Left lung (tissue), 10 donors: ENCODE measurements around the gene CAPG. TPM values are rescaled to one million over a fixed set of nuclear protein-coding genes. Genes with fewer than 3 reads are reported as not detected.

Experiments used
- ATAC-seq: fragments of 200-7000 bp; cut with Tn5 transposase; one replicate; pipeline ENCODE4 v1.9.1; 2020; ENCODE audit warnings: moderate library complexity
- DNase-seq, 4 donors: peaks; one replicate each; pipeline ENCODE4 v3.0.0-alpha.2; 2013 to 2020
- H3K27ac ChIP-seq, 2 donors: fragments of 200-600 bp; sonication (generic) in 1 of 2; one replicate each; pipeline versions ENCODE4 v1.5.0 to v1.8.0; 2020 to 2021
- H3K27me3 ChIP-seq, 2 donors: fragments of 200-600 bp; sonication (generic) in 1 of 2; one replicate each; pipeline versions ENCODE4 v1.5.0 to v1.8.0; 2020 to 2021
- H3K36me3 ChIP-seq, 2 donors: fragments of 200-600 bp; sonication (generic) in 1 of 2; one replicate each; pipeline versions ENCODE4 v1.5.0 to v1.8.0; 2020 to 2021
- H3K4me1 ChIP-seq, 2 donors: fragments of 200-600 bp; one replicate each; pipeline ENCODE4 v1.8.0; 2021
- H3K4me3 ChIP-seq, 2 donors: fragments of 200-600 bp; sonication (generic) in 1 of 2; one replicate each; pipeline versions ENCODE4 v1.5.0 to v1.8.0; 2020 to 2021; ENCODE audit warnings: mild to moderate bottlenecking in 1 of 2
- H3K9me3 ChIP-seq, 2 donors: fragments of 200-600 bp; sonication (generic) in 1 of 2; one replicate each; pipeline versions ENCODE4 v1.5.0 to v1.8.0; 2020 to 2021
- CTCF ChIP-seq, 2 donors: fragments of 200-600 bp; sonication (generic) in 1 of 2; IDR thresholded peaks; one replicate each; pipeline versions ENCODE4 v1.5.0 to v1.8.0; 2021; ENCODE audit warnings: antibody characterized with exemption in 2 of 2
- intact Hi-C, 2 donors: fragments of 100-400 bp; cut with DNase I; formaldehyde crosslinking; loops; one replicate each; pipeline versions ENCODE4 v1.11.2 to v1.14.2; 2022
- polyA plus RNA-seq, 6 donors: library from polyadenylated mRNA; unstranded; fragments of 120-200 nt; gene quantifications; one replicate each; pipeline ENCODE4 v1.2.1, GENCODE V29; 2013; ENCODE audit not compliant: insufficient read length in 6 of 6
- total RNA-seq, 2 donors: library from RNA; stranded (reverse); fragmentation: NEBNext Ultra II Directional; extraction: Animal tissue kit (Norgen Biotek cat#: 25700); gene quantifications; one replicate each; pipeline ENCODE4 v1.2.1, GENCODE V29; 2021
- donor health status: DM: no; HTN: yes; CAD: no.
- donor health status: DM: no; HTN: no; CAD: no.

CAPG gene
- total and polyA plus RNA-seq, 8 donors: 45.8 to 418 (median 55.7) TPM

DNA sequence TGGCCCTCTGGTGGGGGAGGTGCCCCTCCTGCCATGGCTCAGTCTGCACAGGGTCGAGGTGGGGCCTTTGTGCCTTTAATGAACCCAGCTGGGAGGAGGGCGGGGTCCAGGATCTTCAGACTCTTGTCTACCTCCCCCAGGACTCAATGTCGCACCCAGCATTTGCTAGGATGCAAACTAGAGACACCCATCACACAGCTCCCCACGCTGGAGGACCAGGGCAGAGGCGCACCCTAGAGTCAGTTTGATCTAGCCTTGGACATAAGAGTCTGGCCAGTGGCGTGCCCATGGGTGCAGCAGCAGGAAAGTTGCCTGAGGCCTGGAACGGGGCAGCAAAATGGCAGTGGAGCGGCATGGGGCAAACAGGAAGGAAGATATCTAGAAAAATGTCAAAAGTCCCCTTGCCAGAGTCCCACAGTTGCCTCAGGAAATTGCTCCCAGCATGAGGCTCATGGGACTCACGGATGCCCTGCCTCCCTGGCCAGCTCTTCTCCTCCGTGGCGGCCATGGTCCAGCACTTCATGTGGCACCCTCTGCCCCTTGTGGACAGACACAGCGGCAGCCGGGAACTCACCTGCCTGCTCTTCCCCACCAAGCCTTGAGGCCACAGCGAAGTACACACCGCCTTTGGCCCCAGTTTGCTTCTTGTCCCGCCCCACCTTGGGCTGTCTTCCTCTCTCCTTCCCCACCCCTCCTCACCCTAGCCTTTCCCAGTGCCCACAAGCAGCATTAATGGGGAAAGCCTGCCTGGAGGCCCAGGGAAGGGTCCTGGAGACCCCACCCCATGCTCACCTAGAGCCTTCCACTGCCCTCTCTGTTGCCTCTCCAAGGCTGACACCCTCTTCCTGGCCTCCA, 26.0 kb upstream of the CAPG start:
- H3K27ac ChIP-seq: peak overlapping the region in 1 of 2 donors; percentile 99
- ATAC-seq (no peak), DNase-seq (no peak)
- H3K4me1 ChIP-seq: peaks cover 17 to 61% of the 10 kb centered on the region in 2 donors
- intact Hi-C loops: no loop called here
- no peaks in the 10 kb centered on the region for H3K9me3 ChIP-seq
- no peaks in the 10 kb centered on the region for H3K36me3 ChIP-seq
- no peaks in the 10 kb centered on the region for H3K27me3 ChIP-seq
- no peak overlapping the region for H3K4me3 ChIP-seq
- no peak for TF ChIP-seq CTCF (IDR thresholded peaks at IDR 0.05)

- no peaks in the 10 kb centered on the region for H3K27me3 ChIP-seq
- ATAC-seq (peak; percentile 35), DNase-seq (no peak)
- H3K4me1 ChIP-seq: peaks cover 17 to 61% of the 10 kb centered on the region in 2 donors
- no peaks in the 10 kb centered on the region for H3K36me3 ChIP-seq
- H3K4me3 ChIP-seq: no peak overlapping the region
- intact Hi-C loops: no loop called here
- no peak for TF ChIP-seq CTCF (IDR thresholded peaks at IDR 0.05)
- no peak overlapping the region for H3K27ac ChIP-seq
- H3K9me3 ChIP-seq: no peaks in the 10 kb centered on the region
These were observed 25.2 kb upstream of the CAPG start for GRCh38 chr2:85435220-85435958.

DNA sequence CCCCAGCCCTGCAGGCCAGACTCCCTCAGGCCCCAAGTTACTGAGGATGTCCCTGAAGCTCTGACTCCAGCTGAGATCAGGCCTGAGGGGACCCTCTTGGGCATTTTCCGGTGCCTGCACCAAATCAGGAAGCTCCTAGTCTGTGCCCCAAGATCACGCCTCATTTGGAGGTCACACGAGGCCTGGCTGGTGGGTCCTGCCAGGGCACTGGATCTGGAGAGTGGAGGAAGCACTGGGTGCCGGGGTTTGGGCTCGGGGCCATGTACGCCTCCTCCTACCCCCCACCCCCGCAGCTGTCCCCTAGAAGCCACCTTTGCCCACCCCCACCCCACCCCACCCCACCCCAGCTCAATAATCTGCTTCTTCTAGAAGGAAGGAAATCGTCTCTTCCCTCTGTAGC, 24.5 kb upstream of the CAPG start:
- H3K36me3 ChIP-seq: no peaks in the 10 kb centered on the region
- DNase-seq: no peak
- no peak overlapping the region for H3K4me3 ChIP-seq
- intact Hi-C loops: no loop called here
- H3K9me3 ChIP-seq: no peaks in the 10 kb centered on the region
- no peak for TF ChIP-seq CTCF (IDR thresholded peaks at IDR 0.05)
- H3K27ac ChIP-seq: peak overlapping the region in 1 of 2 donors; percentile 20
- no peaks in the 10 kb centered on the region for H3K27me3 ChIP-seq
- no peak for ATAC-seq
- peaks cover 17 to 61% of the 10 kb centered on the region in 2 donors for H3K4me1 ChIP-seq

DNA sequence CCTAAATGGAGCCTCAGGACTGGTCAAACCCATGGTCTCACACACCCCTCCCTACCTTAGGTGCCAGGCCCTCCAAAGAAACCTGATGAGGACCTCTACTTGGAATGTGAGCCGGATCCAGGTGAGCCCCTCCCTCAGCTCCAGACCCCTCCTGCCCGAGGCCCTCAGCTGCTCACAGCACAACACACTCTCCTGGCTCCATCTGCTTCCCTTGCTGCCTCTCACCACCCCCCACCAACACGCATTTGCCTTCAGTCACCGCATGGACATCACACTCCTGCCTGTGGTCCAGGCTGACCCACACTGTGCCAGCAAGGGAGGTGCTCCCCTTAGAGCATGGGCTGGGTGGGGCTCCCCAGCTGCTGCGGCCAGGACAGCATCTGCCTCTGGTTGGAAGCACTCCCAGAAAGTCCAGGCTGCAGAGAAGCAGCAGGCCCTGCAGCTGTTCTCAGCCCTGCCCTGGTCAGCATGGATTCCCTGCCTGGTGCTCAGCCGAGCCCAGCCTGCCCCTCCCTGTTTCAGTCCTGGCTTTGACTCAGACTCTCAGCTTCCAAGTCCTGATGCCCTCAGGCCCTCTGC, 23.4 kb upstream of the CAPG start:
- Histone ChIP-seq H3K4me1 (peaks cover 17 to 62% of the 10 kb centered on the region in 2 donors), H3K27ac (peak overlapping the region in 1 of 2 donors; percentile 20), H3K4me3 (no peak overlapping the region), H3K9me3 (no peaks in the 10 kb centered on the region), H3K36me3 (no peaks in the 10 kb centered on the region), H3K27me3 (no peaks in the 10 kb centered on the region)
- intact Hi-C loops: no loop called here
- ATAC-seq (peak; percentile 51), DNase-seq (peak in 3 of 4 donors; percentile 75 to 90 (median 76))
- no peak for TF ChIP-seq CTCF (IDR thresholded peaks at IDR 0.05)
